ENCODE measurements around the gene MEGF6. TPM values are rescaled to one million over a fixed set of nuclear protein-coding genes. Genes with fewer than 3 reads are reported as not detected.

The MEGF6 gene
- total RNA-seq, 2 donors from 2014 or later, result 67.3 to 82.5 TPM

- WGBS, result 72% methylated on average over 11 of the region's 11 CpGs
- no peaks in the 10 kb centered on the region for H3K9me3 ChIP-seq
- intact Hi-C loops (cut with DNase I), result no loop called here
- TF ChIP-seq CTCF (IDR thresholded peaks at IDR 0.05), result no peak
- no peak for TF ChIP-seq POLR2A (IDR thresholded peaks at IDR 0.05)
- no peak for TF ChIP-seq POLR2AphosphoS5 (IDR thresholded peaks at IDR 0.05)
- no peak for DNase-seq (ENCODE audit: low spot score)
- no peaks in the 10 kb centered on the region for H3K4me1 ChIP-seq (replicated peaks)
- H3K36me3 ChIP-seq, result peaks cover 0 to 6% of the 10 kb centered on the region in 2 donors
- H3K4me3 ChIP-seq, result no peak overlapping the region
- no peaks in the 10 kb centered on the region for H3K27me3 ChIP-seq (replicated peaks; ENCODE audit: insufficient read depth)
- H3K27ac ChIP-seq, result no peak overlapping the region
These were observed 18.9 kb upstream of the MEGF6 start for GRCh38 chr1:3630161-3630611.

- Histone ChIP-seq H3K9me3 (no peaks in the 10 kb centered on the region), H3K27ac (no peak overlapping the region), H3K36me3 (peaks cover 0 to 6% of the 10 kb centered on the region in 2 donors), H3K4me3 (no peak overlapping the region), H3K27me3 (replicated peaks; ENCODE audit: insufficient read depth) (no peaks in the 10 kb centered on the region), H3K4me1 (replicated peaks) (no peaks in the 10 kb centered on the region)
- intact Hi-C loops (cut with DNase I), result no loop called here
- no peak for DNase-seq (ENCODE audit: low spot score)
- TF ChIP-seq POLR2AphosphoS5 (IDR thresholded peaks at IDR 0.05) (no peak), CTCF (IDR thresholded peaks at IDR 0.05) (no peak), POLR2A (IDR thresholded peaks at IDR 0.05) (no peak)
- WGBS, result 85% methylated on average over 15 of the region's 16 CpGs
These were observed 18.4 kb upstream of the MEGF6 start for GRCh38 chr1:3629561-3630160.

- intact Hi-C loops (cut with DNase I), result no loop called here
- TF ChIP-seq POLR2A (IDR thresholded peaks at IDR 0.05) (no peak), CTCF (IDR thresholded peaks at IDR 0.05) (no peak), POLR2AphosphoS5 (IDR thresholded peaks at IDR 0.05) (no peak)
- Histone ChIP-seq H3K27ac (no peak overlapping the region), H3K9me3 (no peaks in the 10 kb centered on the region), H3K4me3 (no peak overlapping the region), H3K36me3 (peaks cover 0 to 6% of the 10 kb centered on the region in 2 donors), H3K27me3 (replicated peaks; ENCODE audit: insufficient read depth) (no peaks in the 10 kb centered on the region), H3K4me1 (replicated peaks) (peaks cover 7% of the 10 kb centered on the region)
- DNase-seq (ENCODE audit: low spot score), result no peak
- 81% methylated on average over 10 of the region's 10 CpGs for WGBS
These were observed 17.1 kb upstream of the MEGF6 start for GRCh38 chr1:3628445-3628844.

- Histone ChIP-seq H3K4me3 (no peak overlapping the region), H3K27me3 (replicated peaks; ENCODE audit: insufficient read depth) (no peaks in the 10 kb centered on the region), H3K36me3 (peaks cover 0 to 6% of the 10 kb centered on the region in 2 donors), H3K27ac (no peak overlapping the region), H3K4me1 (replicated peaks) (peaks cover 13% of the 10 kb centered on the region), H3K9me3 (no peaks in the 10 kb centered on the region)
- TF ChIP-seq POLR2A (IDR thresholded peaks at IDR 0.05), result no peak
- TF ChIP-seq CTCF (IDR thresholded peaks at IDR 0.05), result no peak
- TF ChIP-seq POLR2AphosphoS5 (IDR thresholded peaks at IDR 0.05), result no peak
- intact Hi-C loops (cut with DNase I), result no loop called here
- DNase-seq (ENCODE audit: low spot score), result no peak
- WGBS, result 94% methylated on average over 26 of the region's 26 CpGs
These were observed 16.4 kb upstream of the MEGF6 start for GRCh38 chr1:3627515-3628253.
